ENCODE measurements around the gene TTC9.
A peak's percentile ranks its signal among the peaks of the same experiment; 100 is the strongest.
"Not testable (repeated sequence)": the region's sequence is repeated elsewhere in the genome, so short reads cannot be mapped to it uniquely, and the experiment has no call there.

TTC9 gene

DNA sequence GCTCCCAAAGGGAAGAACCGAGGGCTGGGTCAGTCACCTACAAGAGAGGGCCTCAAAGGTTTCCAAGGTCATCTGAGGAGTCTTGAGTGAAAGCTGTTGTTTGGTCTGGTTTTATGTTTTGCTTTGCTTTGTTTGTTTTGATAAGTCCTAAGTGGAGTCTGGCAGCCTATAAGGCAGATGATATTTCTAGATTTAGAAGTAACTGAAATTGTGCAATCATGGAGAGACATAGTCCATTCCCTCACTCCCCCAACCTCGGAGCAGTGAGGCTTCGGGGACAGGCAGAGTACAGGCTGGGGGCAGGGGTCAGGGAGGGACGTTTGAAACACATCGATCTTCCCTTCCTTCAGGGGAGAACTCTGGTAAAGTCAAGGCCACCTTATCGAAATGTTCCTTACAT, 42.3 kb downstream of the TTC9 start:
- DNase-seq = no peak

DNA sequence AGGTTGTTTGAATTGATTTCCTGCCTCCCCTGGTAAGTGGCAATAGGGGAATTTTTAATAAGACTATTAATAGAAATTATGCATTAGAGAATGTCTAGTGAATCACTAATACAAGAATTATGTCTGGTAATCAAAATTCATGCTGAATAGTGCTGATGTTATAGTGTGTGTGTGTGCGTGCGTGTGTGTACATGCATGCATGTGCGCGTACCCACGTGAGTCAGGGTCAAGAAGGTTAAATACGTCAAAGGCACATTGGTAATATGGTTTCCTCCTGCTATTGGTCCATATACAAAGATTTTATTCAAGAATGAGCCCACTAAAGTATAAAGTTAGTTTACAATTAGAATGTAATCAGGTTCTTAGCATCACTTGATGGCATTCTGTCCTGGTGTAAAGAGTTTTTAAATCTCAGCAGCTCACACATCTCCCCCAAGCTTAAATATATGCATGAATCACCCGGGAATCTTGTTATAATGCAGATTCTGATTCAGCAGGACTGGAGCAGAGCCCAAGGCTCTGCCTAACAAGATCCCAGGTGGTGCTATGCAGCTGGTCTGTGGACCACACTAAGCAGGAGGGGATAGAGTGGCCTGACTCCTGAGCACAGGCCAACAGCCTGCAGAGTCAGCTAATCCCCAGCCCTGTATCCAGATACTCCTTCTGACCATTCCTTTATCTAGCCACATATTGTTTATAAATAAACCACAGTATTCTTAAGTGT, 43.9 kb downstream of the TTC9 start:
- DNase-seq = no peak

DNA sequence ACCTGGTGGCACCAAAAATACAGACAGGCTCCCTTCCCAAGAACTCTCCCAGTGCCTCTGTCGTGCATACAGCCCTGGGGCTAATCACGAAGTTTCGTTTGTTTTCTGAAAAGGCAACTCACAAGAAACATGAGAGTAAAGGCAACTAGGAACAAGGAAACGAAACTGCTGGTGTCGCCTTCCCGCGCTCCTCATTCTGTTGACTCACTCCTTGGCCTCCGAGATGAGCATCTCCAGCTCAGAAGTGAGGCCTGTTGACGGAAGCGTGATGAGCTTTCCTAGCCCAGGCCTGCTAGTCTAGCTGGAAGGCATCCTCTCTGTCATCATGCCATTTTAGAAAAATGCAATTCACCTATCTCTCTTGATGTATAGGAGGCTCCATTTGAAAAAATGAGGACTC, 50.5 kb downstream of the TTC9 start:
- DNase-seq = no peak

DNA sequence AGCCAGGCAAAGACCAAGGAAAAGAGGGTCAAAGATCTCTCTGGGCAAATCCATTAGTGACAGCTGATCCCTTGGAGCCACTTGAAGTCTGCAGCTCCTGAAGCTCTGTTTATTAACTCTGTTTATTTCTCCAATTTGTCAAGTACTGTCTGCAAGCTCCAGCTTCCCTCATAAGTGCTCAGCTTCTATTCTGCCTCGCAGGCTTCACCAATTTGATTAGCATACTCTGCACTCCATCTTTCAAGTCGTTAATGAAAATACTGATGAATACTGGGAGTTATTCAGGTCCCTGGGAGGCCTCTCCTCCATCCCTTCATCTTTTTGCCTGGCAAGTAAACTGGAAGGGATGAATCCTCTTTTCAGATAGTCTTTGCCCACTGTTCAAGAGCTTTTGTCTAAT, 54.3 kb downstream of the TTC9 start:
- DNase-seq = no peak

DNA sequence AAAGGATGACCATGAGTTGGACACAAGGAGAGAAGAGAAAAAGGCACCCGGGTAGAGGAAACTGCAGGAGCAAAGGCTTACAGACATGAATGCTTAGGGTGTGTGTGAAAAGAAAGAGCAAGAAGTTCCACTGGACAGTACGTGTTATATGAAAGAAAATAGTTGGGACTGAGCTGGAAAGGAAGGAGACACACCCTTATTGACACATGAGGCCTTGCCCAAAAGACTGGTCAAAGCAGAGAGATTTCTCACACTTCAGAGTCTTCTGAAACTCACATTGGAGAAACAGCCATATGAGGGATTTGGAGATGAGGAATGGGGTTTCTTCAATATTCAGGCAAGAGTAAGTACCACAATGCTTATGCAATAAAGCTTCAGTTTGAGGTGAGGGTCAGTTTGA, 56.0 kb downstream of the TTC9 start:
- no peak for DNase-seq

DNA sequence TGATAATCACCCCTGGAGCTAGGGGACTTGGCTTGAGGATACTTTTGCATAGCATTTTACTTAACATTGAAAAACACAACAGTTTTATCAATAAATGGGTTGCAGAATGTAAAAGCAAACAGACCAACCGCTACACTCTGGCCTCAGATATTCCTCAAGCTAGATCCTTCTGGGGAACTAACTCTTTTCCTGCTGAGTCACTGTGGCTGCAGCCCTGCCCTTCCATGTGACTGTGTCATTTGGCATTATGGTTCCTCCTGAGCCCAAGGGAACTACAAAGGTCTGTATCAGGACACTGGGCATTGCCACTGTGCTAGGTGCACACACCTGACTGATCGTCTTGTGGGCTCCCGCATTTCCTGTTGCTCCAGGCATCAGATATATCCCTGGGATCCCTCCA, 56.6 kb downstream of the TTC9 start:
- DNase-seq = no peak

DNA sequence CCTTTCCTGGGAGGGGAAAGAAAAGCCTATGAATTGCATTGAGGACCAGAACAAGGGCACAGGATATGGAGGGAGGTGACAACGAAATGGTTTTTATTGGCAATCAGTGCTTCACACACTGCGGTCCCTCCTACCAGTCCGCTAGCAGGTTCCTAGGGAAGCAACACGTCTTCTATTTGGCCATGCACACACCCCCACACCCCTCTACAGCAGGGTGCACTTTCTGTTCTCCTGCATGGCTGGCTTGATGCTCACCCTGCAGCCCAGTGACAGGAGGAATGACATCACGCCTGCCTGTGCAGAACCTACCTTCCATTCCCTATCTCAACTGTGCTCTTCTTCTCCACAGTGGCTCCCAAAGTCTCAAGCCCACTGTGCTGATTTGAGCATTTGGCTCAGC, 57.9 kb downstream of the TTC9 start:
- DNase-seq = no peak

DNA sequence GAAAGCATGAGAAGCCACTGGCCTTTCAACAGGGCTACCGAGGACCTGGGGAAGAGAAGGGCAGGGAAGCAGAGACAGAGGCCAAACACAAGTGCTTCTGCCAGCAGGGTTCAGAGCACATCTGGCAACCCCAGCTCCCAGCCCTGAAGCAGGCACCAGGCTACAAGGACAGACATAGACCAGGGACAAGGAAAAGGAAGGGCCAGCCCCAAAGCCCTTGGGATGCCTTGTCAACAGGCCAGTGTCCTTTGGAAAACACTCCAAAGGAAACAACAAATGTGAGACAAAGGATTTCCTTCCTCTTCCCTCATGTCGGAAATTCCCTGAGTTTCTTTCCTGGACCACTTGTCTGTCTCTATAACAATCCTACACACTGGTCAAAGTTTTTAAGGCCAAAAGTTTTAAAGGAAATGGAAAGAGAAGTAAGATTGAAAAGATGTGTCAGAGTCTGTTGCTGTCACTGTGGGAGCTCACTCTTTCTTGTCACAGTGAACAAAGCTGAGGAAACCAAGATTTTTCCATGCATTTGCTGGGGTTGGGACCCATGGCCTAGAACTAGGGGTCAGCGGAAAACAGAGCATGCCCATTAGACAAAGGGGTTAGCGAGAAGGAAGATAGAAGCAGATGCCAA, 59.4 kb downstream of the TTC9 start:
- DNase-seq = no peak

DNA sequence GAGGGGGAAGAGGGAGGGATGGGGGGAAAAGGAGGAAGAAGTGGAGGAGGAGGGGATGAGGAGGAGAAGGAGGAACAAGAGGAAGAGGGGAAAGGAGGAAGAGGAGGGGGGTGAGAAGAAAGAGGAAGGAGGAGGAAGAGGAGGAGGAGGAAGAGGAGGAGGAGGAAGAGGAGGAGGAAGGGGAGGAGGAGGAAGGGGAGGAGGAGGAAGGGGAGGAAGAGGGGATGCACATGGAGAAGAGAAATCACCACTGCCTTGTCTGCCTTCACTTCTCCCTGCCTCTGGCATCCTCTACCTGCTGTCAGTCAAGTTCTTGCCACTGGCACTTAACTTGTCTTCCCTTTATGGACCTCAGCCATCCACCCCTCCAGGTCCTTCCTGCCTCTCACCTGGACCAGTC, 59.9 kb downstream of the TTC9 start:
- DNase-seq = no peak

DNA sequence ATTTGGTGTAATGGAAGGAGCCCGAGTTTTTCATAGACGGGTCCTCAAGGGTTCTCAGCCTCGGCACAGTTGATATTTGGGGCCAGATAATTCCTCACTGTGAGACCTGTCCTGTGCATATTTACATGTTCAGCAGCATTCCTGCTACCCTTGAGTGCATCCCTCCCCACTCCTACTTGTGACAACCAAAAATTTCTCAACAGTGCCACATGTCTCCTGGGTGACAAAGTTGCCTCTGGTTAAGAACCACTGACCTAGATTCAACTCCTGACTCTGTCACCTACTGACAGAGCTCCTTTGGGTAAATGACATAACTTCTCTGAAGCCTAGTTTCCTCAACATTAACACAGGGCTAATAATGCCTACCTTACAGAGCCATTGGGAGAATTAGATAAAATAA, 60.4 kb downstream of the TTC9 start:
- DNase-seq = no peak

DNA sequence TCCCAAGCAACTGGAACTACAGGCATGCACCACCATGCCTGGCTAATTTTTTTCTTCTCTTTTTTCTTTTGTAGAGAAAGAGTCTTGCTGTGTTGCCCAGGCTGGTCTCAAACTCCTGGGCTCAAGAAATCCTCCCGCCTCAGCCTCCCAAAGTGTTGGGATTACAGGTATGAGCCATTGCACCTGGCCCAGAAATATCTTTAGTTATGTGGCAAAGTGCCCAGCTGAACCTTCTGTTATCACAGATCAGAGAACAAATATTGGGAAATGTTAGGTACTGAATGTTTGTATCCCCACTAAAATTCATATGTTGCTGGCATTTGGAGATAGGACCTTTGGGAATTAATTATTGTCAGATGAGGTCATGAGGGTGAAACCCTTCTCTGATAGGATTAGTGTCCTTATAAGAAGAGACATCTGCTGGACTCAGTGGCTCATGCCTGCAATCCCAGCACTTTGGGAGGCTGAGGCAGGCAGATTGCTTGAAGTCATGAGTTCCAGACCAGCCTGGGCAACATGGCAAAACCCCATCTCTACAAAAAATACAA, 62.0 kb downstream of the TTC9 start:
- not testable (repeated sequence) for DNase-seq

DNA sequence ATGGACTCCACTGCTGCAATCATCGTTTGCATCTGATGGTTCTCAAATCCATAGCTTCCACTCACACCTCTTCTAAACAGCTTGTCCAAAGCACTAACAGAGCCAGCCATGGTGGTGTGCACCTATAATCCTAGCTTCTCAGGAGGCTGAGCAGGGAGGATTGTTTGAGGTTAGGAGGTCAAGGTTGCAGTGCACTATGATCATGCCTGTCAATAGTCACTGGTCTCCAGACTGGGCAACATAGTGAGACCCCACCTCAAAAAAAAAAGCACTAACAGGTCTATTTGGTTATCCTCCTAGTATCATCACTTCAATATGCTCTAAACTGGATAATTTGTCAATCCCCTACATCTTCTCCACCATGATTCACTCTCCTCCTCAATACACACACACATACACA, 63.2 kb downstream of the TTC9 start:
- no peak for DNase-seq

DNA sequence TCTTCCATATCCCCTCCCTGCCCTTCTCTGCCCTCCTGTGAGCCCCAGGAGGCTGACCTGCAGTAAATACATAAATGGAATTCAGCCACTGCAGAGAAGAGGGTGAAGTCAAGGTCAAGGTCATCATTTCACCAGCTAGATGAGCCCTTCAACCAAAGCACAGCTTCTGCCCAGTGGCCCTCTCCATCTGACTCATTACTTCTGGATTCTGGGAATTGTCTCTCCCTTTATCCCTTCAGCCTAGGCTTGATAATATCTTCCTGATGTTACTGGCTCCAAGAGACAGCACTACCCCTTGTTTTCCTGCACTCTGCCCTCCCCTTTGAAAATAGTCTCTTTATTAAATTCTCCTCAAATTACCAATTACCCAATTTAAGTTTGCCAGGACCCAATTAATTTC, 64.5 kb downstream of the TTC9 start:
- no peak for DNase-seq

DNA sequence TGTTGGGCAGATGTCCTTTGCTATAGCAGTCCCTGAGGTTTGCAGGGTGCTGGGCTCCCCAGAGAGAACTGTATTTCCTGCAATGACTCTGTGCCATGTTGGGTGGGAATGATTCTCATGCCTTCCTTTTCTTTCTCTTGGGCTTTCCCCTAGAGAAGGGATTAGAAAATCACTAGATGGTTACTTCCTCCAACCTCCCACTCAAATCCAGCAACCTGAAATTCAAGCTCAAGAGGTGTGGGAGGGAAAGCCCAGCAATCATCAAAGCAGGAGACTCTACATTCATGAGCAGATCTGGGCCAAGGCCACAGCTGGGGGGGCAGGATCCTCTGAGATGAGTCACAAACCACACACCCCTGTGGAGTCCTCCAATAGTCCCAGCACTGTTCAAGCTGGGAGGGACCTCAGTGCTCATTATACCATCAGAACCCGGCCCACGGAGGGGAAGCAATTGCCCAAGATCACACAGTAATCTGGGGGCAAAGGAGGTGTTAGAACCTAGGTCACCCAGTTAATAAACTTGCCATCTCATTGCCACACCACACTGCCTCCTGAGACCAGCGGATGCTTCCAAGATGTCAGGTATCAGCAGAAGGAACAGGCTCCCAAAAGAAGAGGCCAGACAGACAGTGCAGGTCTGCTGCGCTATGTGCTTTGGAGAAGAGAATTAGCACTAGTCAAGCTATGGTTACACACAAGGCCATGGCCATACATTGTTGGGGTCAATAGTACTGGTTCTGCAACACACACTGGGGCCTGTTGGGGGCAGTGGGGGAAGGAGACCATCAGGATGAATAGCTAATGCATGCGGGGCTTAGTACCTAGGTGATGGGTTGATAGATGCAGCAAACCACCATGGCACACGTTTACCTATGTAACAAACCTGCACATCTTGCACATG, 65.7 kb downstream of the TTC9 start:
- no peak for DNase-seq

DNA sequence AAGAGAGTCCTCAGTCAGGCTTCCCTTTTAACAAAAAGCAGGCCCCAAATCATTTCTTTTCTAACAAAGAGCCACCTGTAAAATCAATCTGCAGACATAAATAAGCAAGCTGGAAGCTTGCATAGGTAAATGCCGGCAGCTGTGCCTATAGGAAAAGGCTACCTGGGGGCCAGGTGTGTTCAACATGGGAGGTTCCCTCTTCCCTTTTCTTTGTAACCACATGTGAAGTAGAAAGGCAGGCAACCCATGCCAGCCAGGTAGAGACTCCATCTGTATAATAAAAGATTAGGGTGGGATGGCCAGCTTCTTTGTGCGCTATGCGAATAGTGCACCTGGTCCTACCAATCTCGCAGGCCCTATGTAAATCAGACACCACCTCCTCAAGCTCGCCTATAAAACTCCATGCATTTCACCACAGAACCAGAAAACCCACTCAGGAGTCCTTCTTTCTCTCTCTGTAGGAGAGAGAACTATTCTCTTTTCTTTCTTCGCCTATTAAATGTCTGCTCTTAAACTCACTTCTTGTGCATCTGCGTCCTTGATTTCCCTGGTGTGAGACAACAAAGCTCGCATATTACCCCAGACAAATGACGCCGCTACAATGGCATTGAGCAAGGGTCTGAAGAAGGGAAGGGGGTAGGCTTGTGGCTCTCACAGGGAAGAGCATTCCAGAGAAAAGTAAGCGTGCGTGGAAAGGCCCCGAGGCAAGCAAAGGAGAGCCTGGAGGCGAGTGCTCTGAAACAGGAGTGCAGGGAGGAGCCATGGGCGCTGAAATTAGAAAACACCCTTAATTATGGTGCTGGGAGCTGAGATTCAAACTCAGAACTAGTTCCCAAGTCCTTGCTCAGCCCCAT, 67.2 kb downstream of the TTC9 start:
- no peak for DNase-seq

DNA sequence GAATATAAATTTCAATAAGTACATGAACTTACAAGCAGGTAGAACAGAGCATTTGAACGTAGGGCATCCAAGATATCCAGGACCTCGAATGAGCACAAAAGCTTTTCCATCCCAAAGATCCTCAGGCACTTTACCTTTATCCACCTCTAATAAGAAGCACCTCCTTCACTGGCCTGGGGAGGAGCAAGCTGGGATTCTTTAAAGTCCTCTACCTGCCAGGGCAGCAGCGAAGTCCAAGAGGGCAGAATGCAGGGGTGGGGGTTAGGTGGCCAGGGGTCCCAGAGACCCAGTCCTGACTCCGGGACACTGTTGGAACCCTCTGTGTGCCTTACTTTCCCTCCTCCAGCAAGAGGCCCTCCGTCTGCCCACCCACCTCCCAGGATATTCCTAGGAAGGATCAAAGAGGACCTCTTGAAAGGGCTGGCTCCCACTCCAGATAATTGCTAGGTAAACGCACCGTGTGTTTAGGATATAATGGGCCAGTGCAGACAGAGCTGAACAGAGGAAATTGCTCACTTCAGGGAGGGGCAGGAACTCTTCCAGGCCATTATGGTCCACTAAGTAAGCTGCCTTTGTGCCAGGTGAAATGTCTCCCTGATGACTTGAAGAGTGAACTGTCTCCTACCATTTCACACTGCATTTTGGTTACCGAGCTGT, 68.1 kb downstream of the TTC9 start:
- no peak for DNase-seq

DNA sequence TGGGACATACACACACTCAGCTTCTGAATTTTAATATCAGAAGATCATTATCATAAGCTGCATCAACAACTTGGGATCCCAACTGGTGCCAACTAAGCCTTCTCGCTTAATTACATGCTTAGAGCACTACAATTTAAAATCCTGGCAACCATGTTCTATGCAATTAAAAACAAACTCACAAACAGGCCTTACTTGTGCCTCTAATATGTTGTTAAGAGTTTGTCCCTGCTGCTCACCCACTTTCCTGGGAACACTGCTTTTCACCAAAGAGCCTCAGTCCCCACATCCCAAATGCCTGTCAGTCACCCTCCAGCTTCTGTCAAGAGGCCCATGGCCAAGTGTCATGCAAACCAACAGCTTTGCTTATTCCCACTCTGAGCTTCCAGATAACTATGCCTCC, 69.7 kb downstream of the TTC9 start:
- DNase-seq = no peak

DNA sequence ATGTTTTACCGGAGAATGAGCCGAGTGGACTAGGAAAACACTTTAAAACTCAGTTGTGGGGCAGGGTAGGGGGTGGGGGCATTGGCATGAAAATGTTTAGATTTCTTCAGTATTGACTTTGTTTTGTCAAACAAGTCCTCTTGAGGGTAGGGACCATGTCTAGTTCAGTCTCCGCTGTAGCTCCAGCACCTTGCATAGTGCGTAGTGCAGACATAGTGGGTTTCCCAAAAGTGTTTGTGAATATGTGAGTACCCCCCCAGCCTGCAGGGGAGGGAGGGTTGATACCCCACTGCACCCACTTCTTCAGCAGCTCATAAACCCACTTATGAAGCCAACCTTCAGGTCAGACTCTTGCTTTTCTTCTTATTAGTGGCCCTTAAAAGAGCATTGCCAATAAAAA, 71.4 kb downstream of the TTC9 start:
- no peak for DNase-seq

DNA sequence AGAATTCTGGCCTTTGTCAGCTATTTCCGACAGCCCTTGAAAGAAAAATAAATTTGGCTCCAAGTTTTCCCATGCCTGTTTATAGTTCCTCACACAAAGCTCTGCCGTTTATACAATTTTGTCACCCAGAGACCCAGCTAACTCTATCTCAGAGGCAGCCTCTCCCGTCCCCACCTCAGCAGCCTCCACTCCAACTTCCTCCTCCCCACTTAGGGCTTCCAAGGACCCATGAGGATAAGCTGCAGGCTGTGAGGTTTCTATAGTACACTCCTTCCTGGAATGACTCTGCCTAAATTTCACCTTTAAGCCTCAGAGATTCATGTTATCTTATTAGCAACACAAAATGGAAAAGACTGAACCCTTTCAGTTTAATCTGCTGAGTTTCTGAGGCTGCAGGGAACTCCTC, 71.8 kb downstream of the TTC9 start:
- no peak for DNase-seq

DNA sequence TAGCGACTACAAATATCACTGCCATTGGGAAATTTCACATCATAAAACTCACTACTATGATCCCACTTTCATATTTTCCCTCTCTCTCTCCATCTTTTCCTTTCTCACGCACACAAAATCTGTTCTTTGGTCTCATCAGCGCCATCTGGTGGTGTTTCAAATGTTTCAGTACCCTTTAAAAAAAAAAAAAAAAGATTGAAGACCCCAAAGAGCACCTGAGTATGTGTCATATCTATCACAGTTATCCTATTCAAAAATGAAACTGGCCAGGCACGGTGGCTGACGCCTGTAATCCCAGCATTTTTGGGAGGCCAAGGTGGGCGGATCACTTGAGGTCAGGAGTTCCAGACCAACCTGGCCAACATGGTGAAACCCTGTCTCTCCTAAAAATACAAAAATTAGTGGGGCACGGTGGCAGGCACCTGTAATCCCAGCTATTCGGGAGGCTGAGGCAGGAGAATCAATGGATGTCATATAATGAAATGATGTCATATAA, 72.4 kb downstream of the TTC9 start:
- DNase-seq = peak; percentile 47 to 62

DNA sequence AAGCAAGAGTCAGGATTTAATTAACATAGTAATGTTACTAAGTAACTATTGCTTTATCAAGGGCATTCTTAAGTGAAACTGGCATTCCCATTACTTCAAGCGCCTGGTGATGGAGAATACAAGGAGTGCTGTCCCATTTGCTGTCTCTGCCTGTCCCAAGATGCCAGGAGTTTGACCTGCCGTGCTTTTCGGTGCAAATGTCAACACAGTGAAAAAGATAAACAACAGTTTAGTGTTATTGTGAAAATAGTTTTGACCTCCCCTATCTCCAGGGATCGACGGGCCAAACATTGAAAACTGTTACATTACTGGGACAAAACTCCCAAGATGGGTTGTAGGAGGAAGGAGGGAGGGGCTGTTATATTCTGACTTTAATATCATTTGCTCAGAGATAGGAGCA, 74.8 kb downstream of the TTC9 start:
- DNase-seq = no peak

DNA sequence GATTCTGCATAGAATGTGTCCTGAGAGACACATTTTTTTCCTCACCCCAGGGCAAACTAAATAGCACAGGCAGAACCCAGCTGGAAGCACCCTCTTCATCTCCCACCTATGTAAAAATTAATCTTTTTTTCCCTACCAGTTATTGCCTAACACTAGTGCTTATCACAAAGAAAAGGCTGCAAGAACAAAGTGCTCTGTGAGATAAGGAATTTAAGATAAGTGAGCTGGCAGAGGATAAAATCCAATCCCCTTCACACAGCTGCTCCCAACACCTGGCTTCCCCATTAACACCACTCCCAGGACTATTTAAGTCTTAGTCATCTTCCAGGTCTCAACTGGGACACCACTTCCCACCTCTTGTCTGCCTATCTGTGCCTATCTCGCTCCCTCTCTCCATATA, 75.2 kb downstream of the TTC9 start:
- DNase-seq = no peak
